ENCODE data around the gene AKR1C2.
"Not testable (repeated sequence)": the region's sequence is repeated elsewhere in the genome, so short reads cannot be mapped to it uniquely, and the experiment has no call there.

The AKR1C2 gene

DNA sequence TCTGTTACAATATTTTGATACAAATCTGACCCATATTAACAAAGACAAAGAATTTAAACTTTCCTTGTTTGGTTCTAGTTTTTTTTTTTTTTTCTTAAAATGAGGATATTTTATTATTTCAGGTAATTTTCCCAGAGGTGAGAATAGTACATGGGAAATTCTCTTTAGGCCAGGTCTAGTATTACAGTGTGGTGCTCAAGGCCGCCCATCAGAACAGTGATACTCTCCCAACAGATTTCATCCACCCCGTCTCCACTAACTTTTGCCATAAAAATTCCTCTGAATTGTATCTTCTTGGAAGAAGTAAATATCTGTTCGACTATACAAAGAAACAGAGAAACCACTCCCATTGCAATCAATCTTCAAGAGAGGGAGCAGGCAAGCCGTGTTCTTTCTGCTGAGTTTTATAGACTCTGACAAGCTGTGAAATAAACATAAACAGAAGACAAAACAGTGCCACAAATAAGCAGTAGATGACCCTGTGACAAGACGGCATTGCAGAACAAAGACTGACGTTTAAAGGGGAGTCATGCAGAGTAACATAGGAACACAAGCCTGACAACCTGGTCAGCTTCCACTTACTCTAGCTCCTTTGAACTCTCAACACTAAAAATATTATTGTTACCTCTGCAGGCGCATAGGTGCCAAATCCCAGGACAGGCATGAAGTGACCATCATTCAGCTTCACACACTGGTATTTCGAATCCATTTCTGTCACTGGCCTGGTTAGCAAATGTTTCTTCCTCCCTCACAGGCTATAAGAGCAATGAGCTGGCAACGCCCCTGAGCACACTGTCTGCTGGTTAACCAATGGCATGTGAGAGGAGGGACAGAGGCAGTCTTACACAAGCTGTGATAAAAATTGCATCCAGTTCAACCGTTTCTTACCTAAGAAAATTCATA is at the start of gene AKR1C2:
Gene AKR1C2 (minus strand): TSS at position 731 of the 903 bp plus-strand sequence. CDS start 22 bp downstream, at position 709.
- not testable (repeated sequence) for DNase-seq

GRCh38 chr10:5052951-5053500 is 49.4 kb upstream of the AKR1C2 start:
- not testable (repeated sequence) for DNase-seq

DNA sequence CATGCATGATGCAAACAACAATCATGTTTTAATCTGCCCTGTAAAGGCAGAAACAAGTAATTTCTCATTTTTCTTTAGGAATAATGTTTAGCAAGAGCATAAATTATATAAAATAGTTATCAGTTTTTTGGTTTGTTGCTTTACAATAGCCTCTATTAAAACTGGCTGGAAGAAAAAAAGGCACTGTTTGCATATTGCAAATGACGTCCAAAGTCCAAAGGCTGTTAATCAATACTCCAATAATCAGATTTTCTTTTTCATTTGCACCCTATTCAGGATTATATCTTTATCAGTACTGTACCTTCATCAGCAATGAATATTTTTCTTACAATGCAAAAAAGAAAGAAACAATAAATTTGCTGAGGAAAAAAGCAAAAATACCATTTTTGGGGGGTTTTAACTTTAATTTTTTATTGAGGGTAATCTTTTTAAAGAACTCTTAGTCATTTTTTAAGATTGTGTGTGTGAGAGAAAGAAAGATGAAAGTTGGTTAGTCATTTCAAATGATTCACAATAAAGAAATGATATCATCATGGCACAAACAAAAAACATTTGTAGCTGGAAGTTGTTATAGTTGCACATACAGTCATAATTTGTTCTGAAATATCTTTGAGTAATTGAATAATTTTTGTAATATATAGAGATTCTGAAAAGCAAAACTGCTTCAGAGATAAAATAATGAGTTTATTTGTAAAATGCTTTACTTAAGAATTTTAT is 44.4 kb upstream of the AKR1C2 start:
- DNase-seq, result no peak

- not testable (repeated sequence) for DNase-seq
Observed at GRCh38 chr10:5047055-5047454, 43.4 kb upstream of the AKR1C2 start.

DNA sequence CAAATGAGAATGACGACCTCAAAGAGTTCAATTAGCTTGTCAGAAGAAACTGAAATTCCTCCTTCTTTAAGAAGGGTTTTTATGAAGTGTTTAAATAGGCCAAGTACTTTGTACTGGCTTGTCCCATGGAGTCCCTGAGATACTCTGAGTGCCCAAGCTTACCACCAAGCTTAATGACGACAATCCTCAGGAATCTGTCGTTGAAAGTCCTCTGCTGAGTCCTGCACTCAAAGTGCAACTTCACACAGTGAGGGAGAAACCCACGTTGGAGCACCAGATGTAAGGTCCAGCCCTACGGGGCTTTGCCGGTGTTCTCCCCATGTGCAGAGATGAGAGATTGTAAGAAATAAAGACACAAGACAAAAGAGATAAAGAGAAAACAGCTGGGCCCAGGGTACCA is 42.8 kb upstream of the AKR1C2 start:
- no peak for DNase-seq

DNA sequence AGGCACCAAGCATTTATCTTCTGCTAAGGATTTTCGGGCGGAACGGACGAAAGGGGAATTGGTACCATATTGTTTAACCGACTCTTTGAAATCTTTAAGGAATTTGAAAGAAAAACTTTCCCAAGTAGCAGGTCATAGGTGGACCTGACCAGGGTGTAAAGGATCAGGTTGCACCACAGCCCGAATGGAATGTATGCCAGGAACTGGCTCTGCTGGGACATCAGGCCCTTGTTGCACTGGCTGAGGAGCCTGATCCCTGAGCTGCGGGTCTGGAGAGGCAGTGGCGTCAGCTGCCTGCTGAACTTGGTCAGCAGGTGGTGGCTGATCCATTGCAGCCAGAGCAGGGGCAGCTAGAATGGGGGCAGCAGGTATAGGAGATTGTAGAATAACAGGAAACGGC is 41.4 kb upstream of the AKR1C2 start:
- no peak for DNase-seq

DNA sequence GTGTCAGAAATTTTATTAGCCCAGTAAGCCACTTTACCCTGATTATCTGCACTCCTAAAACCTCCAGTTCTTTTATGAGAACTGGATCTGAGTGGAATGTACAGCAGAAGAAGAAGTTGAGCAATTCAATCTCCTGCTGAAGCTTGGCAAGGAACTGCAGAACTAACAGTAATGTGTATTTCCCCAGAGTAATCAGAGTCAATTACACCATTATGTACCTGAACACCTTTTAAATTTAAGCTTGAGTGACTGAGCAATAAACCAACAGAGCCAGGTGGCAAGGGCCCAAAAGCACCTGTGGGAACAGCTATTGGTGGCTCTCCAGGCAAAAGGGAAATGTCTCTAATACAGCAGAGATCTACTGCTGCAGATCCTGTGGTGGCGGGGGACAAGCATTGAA is 40.1 kb upstream of the AKR1C2 start:
- DNase-seq, result no peak

GRCh38 chr10:5042922-5043321 is 39.3 kb upstream of the AKR1C2 start:
- no peak for DNase-seq

DNA sequence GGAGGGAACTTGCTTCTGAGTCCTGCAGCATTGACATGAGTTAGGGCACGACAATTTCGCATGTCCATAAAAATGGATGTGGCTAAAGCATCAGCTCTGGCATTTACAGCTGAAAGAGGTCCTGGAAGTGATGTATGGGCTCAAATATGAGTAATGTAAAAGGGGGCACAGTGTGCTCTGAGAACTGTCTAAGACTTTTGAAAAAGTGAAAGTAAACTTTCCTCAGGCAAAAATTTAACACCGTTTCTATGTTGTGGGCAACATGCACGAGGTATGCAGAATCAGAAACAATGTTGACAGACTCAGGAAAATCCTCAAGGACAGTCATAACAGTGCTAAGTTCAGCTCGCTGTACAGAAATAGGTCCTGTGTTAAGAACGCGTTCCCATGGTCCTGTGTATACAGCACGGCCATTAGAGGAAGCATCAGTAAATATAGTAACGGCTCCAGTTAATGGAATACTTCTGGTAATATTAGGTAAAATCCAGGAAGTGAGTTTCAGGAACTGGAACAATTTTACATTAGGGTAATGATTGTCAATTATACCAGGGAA is 37.9 kb upstream of the AKR1C2 start:
- no peak for DNase-seq

GRCh38 chr10:5040781-5041470 is 37.3 kb upstream of the AKR1C2 start:
- no peak for DNase-seq

GRCh38 chr10:5040010-5040673 is 36.5 kb upstream of the AKR1C2 start:
- no peak for DNase-seq

DNA sequence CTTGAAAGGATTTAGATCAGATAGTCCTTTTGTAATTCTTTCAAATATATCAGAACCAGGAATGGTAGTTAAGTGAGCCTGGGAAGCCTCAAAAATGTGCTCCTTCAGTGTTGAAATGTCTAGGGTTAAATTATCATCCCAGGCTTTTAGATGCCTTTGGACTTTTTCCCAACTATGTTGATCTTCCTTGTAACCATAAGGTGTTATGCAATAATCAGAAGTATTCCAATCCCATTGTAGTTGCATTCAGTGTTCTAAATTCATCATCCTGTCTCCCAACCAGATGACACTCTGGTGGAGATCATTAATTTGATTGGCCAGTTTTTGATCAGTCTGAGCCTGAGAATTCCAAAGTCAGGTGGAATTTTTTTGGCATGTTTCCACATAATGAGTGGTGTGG is 35.1 kb upstream of the AKR1C2 start:
- no peak for DNase-seq

DNA sequence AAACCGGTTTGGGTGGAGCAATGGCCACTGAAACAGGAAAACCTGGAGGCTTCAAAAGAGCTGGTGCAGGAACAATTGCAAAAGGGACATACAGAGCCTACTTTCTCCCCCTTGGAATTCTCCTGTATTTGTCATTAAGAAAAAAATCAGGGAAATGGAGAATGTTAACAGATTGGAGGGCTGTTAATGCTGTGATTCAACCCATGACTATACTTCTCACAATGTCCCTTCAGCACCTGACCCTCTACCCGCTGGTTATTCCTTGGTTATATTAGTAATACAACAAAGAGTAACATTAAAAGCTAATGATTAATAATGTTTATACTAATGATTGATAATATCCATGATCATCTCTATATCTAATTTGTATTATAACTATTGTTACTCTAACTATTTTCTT is 34.4 kb upstream of the AKR1C2 start:
- DNase-seq, result no peak

DNA sequence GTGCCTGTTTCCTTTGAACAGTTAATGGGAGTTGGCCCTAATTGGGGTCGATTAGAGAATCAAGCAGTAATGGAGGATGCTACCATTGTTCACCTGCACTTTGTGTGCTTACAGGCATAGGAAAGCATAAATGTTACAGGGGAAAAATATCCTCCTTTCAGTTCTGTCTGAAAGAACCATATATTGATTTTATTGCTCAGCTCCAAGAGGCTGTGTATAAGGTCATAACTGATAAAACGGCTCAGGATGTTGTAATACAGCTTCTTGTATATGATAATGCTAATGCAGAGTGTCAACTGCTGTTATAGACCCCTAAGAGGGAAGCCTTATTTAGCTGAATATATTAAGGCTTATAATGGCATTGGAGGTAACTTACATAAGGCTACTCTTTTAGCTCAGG is 32.9 kb upstream of the AKR1C2 start:
- no peak for DNase-seq

DNA sequence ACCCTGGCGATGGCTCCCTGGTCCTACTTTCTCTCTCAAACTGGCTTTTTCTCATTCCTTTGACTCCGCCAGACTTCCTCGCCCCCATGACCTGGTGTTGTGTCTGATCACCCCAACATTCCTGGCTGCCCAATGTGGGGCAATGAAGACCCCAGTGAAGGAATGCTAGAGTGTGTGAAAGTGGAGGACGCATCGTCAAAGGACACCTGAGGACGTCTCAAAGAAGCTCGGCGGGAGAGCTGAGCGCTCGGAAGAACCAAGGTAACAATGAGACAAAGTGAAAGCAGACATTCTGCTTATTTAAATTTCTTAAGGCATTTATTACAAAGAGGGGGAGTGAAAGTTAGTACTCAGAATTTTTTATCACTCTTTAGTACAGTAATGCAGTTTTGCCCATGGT is 31.7 kb upstream of the AKR1C2 start:
- DNase-seq, result no peak

- no peak for DNase-seq
Observed at GRCh38 chr10:5034588-5034987, 30.9 kb upstream of the AKR1C2 start.

GRCh38 chr10:5033061-5033778 is 29.6 kb upstream of the AKR1C2 start:
- no peak for DNase-seq

DNA sequence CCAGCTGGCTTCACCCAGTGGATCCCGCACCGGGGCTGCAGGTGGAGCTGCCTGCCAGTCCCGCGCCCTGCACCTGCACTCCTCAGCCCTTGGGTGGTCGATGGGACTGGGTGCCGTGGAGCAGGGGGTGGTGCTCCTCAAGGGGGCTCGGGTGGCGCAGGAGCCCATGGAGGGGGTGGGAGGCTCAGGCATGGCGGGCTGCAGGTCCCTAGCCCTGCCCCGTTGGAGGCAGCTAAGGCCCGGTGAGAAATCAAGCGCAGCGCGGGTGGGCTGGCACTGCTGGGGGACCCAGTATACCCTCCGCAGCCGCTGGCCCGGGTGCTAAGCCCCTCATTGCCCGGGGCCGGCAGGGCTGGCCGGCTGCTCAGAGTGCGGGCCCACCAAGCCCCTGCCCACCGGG is 28.8 kb upstream of the AKR1C2 start:
- DNase-seq, result not testable (repeated sequence)

GRCh38 chr10:5031588-5031987 is 27.9 kb upstream of the AKR1C2 start:
- DNase-seq, result not testable (repeated sequence)

GRCh38 chr10:5030989-5031388 is 27.3 kb upstream of the AKR1C2 start:
- DNase-seq, result no peak

DNA sequence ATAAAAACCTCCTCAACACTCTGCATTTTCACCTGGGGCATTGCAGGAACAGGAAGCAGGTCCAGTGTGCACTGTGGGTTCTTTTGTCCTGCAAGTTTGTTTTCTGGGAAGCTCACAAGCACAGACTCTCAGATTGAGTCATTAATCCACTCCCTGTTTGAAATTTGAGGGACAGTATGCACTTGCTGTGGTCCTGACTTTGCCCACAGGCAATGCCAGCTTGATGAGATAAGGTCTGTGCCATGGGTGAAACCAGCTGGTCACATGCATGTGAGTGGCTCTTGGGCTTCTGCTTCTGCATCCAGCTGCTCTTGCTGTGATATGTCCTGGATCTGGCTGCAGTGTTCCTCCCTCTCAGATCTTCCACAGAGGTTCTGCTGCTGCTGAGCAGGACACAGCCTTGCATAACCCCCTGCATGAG is 21.8 kb upstream of the AKR1C2 start:
- DNase-seq, result not testable (repeated sequence)

Measured in CD4-positive, alpha-beta T cell treated with Interleukin-17A for 4 hours (primary cell).